ENCODE measurements around the gene MYOCD.
"Not testable (repeated sequence)": the region's sequence is repeated elsewhere in the genome, so short reads cannot be mapped to it uniquely, and the experiment has no call there.

MYOCD gene

GRCh38 chr17:12665263-12666210 is at the start of gene MYOCD:
TSS of gene MYOCD (plus strand) at chr17:12665890. CDS start at chr17:12666189, 299 bp downstream.
- no peak for DNase-seq (ENCODE audit: low read depth in 4 of 4, low spot score in 1 of 4)

GRCh38 chr17:12616161-12616560 is 49.5 kb upstream of the MYOCD start:
- no peak for DNase-seq (ENCODE audit: low read depth in 4 of 4, low spot score in 1 of 4)

GRCh38 chr17:12618557-12618956 is 47.1 kb upstream of the MYOCD start:
- no peak for DNase-seq (ENCODE audit: low read depth in 4 of 4, low spot score in 1 of 4)

- no peak for DNase-seq (ENCODE audit: low read depth in 4 of 4, low spot score in 1 of 4)
These were observed 46.1 kb upstream of the MYOCD start for GRCh38 chr17:12619459-12620199.

GRCh38 chr17:12620200-12620720 is 45.4 kb upstream of the MYOCD start:
- DNase-seq (ENCODE audit: low read depth in 4 of 4, low spot score in 1 of 4) = no peak

GRCh38 chr17:12622726-12623125 is 43.0 kb upstream of the MYOCD start:
- no peak for DNase-seq (ENCODE audit: low read depth in 4 of 4, low spot score in 1 of 4)

- no peak for DNase-seq (ENCODE audit: low read depth in 4 of 4, low spot score in 1 of 4)
These were observed 42.4 kb upstream of the MYOCD start for GRCh38 chr17:12623220-12623848.

GRCh38 chr17:12624211-12624610 is 41.5 kb upstream of the MYOCD start:
- no peak for DNase-seq (ENCODE audit: low read depth in 4 of 4, low spot score in 1 of 4)

- no peak for DNase-seq (ENCODE audit: low read depth in 4 of 4, low spot score in 1 of 4)
These were observed 40.6 kb upstream of the MYOCD start for GRCh38 chr17:12625092-12625491.

GRCh38 chr17:12627177-12627629 is 38.5 kb upstream of the MYOCD start:
- no peak for DNase-seq (ENCODE audit: low read depth in 4 of 4, low spot score in 1 of 4)

- no peak for DNase-seq (ENCODE audit: low read depth in 4 of 4, low spot score in 1 of 4)
These were observed 37.8 kb upstream of the MYOCD start for GRCh38 chr17:12627781-12628451.

- DNase-seq (ENCODE audit: low read depth in 4 of 4, low spot score in 1 of 4) = no peak
These were observed 34.6 kb upstream of the MYOCD start for GRCh38 chr17:12631076-12631475.

- no peak for DNase-seq (ENCODE audit: low read depth in 4 of 4, low spot score in 1 of 4)
These were observed 32.9 kb upstream of the MYOCD start for GRCh38 chr17:12632785-12633184.

GRCh38 chr17:12634789-12635414 is 30.8 kb upstream of the MYOCD start:
- DNase-seq (ENCODE audit: low read depth in 4 of 4, low spot score in 1 of 4) = no peak

- DNase-seq (ENCODE audit: low read depth in 4 of 4, low spot score in 1 of 4) = not testable (repeated sequence)
These were observed 29.7 kb upstream of the MYOCD start for GRCh38 chr17:12635996-12636395.

- DNase-seq (ENCODE audit: low read depth in 4 of 4, low spot score in 1 of 4) = no peak
These were observed 28.7 kb upstream of the MYOCD start for GRCh38 chr17:12637015-12637414.

GRCh38 chr17:12637745-12638651 is 27.7 kb upstream of the MYOCD start:
- no peak for DNase-seq (ENCODE audit: low read depth in 4 of 4, low spot score in 1 of 4)

- DNase-seq (ENCODE audit: low read depth in 4 of 4, low spot score in 1 of 4) = no peak
These were observed 25.3 kb upstream of the MYOCD start for GRCh38 chr17:12640364-12640763.

GRCh38 chr17:12641084-12641483 is 24.6 kb upstream of the MYOCD start:
- no peak for DNase-seq (ENCODE audit: low read depth in 4 of 4, low spot score in 1 of 4)

Data from stimulated activated CD4-positive, alpha-beta T cell treated with anti-CD3 and anti-CD28 coated beads, Interleukin-1b, Interleukin-23, amount 100 ng/mL, for 24 hours (primary cell).